ES-I3 (cell line): ENCODE measurements around the gene CST11.

ENCODE experiments used
- H3K36me3 ChIP-seq: 2 replicates; pipeline ENCODE4 v1.6.1; 2013; ENCODE audit warnings: mild to moderate bottlenecking, low read length, control low read depth, moderate library complexity; ENCODE audit not compliant: insufficient read depth
- H3K4me1 ChIP-seq: 2 replicates; pipeline ENCODE4 v1.6.1; 2013; ENCODE audit warnings: mild to moderate bottlenecking, control low read depth, low read length; ENCODE audit not compliant: insufficient read depth
- H3K9ac ChIP-seq: 2 replicates; pipeline ENCODE4 v1.6.1; 2013; ENCODE audit warnings: low read depth, mild to moderate bottlenecking, low read length, moderate library complexity
- H3K9me3 ChIP-seq: 2 replicates; pipeline ENCODE4 v1.6.1; 2013; ENCODE audit warnings: mild to moderate bottlenecking, low read length, moderate library complexity; ENCODE audit not compliant: control insufficient read depth, insufficient read depth

Gene CST11

GRCh38 chr20:23420943-23421931 lies 31.4 kb downstream of the CST11 start, which contains the start of gene NAPB:
Gene NAPB, minus strand, starts transcription at chr20:23421488. Its CDS starts 86 bp downstream, at chr20:23421402.
- H3K4me1 ChIP-seq, result no peaks in the 10 kb centered on the region
- no peaks in the 10 kb centered on the region for H3K36me3 ChIP-seq
- H3K9ac ChIP-seq, result peak within 1 kb of the TSS; percentile 82
- H3K9me3 ChIP-seq, result no peaks in the 10 kb centered on the region

DNA sequence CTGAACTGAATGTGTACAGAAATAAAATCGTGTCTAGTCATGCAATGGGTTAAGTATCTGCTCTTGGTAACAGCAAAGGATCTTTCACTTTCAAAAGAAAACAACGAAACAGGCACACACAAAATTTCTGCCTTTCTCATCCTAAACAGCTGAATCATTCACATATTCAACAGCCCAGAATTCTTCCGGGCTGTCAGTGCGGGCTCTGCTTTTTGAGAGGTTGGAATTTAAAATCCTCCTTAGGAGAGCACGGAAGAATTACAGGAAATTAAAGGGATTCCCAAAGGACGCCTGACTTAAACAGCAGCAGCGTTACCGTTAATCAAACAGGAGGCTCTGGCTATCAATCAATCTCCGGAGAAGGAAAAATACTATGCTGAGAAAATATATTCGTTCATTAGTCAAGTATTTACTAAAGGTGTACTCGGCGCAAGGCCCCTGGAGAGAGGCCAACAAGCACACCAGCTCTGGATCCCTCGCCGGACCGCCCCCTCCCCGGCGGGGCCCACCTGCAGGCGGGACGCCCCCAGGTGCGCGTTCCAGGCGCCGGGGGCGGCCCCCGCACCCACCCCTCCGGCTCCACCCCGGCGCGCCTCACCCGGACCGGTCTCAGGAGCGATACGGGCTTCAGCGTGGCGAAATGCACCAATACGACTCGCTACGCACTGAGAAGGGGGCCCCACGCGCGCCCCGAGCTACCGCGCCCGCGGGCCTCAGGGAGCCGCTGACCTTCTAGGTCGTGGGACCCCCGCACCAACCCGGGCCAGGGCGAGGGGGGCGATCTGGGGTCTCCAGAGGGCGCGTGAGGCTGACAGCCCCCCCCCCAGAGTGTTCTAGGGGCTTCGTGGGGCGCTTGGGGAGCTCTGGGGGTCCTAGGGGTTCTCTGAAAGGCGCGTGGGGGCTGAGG lies 32.4 kb downstream of the CST11 start:
- no peaks in the 10 kb centered on the region for H3K9me3 ChIP-seq
- H3K4me1 ChIP-seq, result no peaks in the 10 kb centered on the region
- peak overlapping the region; percentile 82 for H3K9ac ChIP-seq

DNA sequence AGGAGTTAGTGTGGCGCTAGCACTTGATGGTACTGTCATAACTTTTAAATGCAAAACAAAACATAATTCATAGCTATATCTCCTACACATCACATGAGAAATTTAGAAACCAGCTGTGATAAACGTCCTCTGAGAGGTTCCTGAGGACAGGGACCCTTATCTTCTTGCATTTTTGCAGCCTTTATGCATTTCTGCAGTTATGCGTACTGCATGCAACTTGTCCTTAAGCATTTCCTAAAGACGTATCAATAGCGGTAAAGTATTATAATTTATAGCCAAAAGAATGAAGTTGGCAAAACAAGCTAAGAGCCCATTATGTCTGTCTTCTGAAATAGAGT lies 33.0 kb downstream of the CST11 start:
- Histone ChIP-seq H3K4me1 (no peaks in the 10 kb centered on the region), H3K9ac (peak overlapping the region; percentile 82; the same call in 1 of the 2 replicates), H3K9me3 (no peaks in the 10 kb centered on the region), H3K36me3 (no peaks in the 10 kb centered on the region)

More for the DNA sequence above, 32.4 kb downstream of the CST11 start:
- H3K36me3 ChIP-seq, result no peaks in the 10 kb centered on the region

DNA sequence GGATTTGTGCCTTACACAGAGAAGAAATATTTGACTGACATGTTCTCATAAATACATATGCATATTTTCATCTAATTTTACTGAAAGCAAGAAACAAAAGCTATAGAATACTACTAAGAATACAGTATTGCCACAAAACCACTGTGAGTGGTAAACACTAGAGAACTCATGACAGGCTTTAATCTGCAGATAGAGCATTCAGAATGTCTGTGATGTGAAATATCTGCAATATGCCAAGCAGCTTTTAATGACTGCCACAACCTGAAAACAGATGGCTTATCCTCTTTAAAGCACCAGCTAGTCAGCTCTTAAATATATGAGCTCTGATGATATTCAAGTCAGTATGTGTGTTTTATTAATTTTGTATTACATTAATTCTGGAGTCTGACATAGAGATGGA lies 34.8 kb downstream of the CST11 start:
- H3K9ac ChIP-seq, result no peak overlapping the region
- H3K36me3 ChIP-seq, result no peaks in the 10 kb centered on the region
- H3K4me1 ChIP-seq, result no peaks in the 10 kb centered on the region
- no peaks in the 10 kb centered on the region for H3K9me3 ChIP-seq

DNA sequence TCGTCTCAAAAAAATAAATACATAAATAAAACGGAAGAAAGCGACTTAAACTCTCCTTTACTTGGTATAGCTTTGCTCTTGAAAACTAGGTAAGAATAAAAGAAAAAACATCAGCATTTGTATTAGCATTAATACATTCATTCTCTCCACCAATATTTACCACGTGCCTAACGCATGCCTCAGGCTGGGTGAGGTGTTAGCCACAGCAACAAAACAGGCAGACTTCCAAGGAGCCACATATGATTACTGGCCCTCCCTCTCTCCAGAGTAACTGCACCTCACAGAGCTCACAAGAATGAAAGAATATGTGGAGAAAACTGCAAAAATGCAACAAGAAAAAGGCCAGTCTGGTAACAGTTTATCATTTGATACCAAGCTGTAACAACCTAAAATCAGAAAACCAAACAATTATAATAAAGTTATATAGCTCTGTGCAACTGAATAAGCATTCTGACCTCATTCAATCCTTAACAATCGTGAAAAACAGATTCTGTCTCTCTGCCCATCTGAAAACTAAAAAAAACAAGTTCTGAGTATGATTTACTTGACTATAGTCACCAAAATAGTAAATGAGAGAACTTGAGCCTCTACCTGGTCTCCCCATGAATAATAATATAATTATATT lies 36.6 kb downstream of the CST11 start:
- Histone ChIP-seq H3K9ac (no peak overlapping the region), H3K9me3 (no peaks in the 10 kb centered on the region), H3K4me1 (no peaks in the 10 kb centered on the region), H3K36me3 (no peaks in the 10 kb centered on the region)

- H3K36me3 ChIP-seq, result no peaks in the 10 kb centered on the region
- no peaks in the 10 kb centered on the region for H3K4me1 ChIP-seq
- no peaks in the 10 kb centered on the region for H3K9me3 ChIP-seq
- H3K9ac ChIP-seq, result no peak overlapping the region
These were observed 37.1 kb downstream of the CST11 start for GRCh38 chr20:23415555-23415954.

GRCh38 chr20:23414526-23415188 lies 38.0 kb downstream of the CST11 start:
- H3K9ac ChIP-seq, result no peak overlapping the region
- H3K9me3 ChIP-seq, result no peaks in the 10 kb centered on the region
- H3K4me1 ChIP-seq, result peaks cover 5% of the 10 kb centered on the region; the same call in 1 of the 2 replicates
- H3K36me3 ChIP-seq, result no peaks in the 10 kb centered on the region

DNA sequence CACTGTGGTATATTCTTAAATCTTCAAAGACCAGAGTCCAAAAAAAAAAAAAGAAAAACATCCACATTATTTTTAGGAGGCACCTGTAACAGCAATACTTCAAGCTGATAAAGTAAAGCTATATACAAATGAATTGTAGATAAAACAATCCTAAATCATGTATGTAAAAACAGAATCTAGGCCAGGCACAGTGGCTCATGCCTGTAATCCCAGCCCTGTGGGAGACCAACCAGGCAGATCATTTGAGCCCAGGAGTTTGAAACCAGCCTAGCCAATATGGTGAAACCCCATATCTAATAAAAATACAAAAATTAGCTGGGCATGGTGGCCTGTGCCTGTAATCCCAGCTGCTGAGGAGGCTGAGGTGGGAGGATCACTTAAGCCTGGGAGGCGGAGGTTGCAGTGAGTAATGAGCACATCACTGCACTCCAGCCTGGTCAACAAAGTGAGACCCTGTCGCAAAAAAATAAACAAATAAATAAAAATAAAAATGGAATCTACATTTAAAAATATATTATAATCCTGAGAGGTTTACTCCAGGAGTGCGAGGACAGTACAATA lies 38.7 kb downstream of the CST11 start:
- no peak overlapping the region for H3K9ac ChIP-seq
- H3K9me3 ChIP-seq, result no peaks in the 10 kb centered on the region
- H3K36me3 ChIP-seq, result no peaks in the 10 kb centered on the region
- H3K4me1 ChIP-seq, result peaks cover 6% of the 10 kb centered on the region; the same call in 1 of the 2 replicates

DNA sequence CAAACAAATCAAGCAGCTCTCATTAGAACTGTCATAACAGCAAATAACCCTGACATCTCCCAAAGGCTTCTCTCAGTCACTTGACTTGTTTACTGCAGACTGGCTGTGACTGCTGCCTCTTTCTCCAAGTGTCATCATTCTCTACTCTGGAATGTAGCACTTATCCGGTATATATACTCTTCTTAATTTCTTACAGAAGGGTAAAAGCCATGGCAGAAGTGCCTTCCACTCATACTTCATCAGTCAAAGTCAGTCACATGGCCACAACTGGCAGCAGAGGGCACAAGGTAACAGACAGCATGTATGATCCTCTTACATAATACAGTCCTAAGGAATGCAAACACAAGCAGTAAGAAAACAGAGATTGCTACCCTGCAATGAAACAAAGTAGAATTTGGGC lies 40.6 kb downstream of the CST11 start:
- peaks cover 6% of the 10 kb centered on the region; the same call in 1 of the 2 replicates for H3K4me1 ChIP-seq
- no peak overlapping the region for H3K9ac ChIP-seq
- peaks cover 4% of the 10 kb centered on the region; the same call in 1 of the 2 replicates for H3K36me3 ChIP-seq
- H3K9me3 ChIP-seq, result no peaks in the 10 kb centered on the region

GRCh38 chr20:23410916-23411695 lies 41.6 kb downstream of the CST11 start:
- Histone ChIP-seq H3K4me1 (peaks cover 6% of the 10 kb centered on the region; the same call in 1 of the 2 replicates), H3K36me3 (peaks cover 4% of the 10 kb centered on the region; the same call in 1 of the 2 replicates), H3K9ac (no peak overlapping the region), H3K9me3 (no peaks in the 10 kb centered on the region)

DNA sequence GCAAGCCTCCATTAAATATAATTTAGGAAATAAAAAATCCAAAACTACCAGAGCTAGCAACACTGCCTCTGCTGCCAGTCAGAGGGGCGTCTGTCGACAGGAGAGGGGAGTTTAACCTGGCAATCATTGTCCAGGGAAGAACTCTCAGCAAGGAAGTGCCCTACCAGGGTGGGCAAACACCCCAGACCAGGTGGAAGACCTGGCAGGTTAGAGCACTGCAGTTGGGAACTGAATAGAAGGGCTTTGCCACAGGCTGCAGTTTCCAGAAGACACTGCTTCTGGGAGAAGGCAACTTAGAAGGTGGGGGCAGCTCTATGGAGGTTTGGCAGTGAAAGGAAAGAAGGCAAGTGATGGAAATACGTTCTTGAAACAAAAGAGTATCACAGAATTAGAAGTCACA lies 42.9 kb downstream of the CST11 start:
- Histone ChIP-seq H3K4me1 (peaks cover 6% of the 10 kb centered on the region; the same call in 1 of the 2 replicates), H3K36me3 (peaks cover 4% of the 10 kb centered on the region; the same call in 1 of the 2 replicates), H3K9ac (no peak overlapping the region), H3K9me3 (no peaks in the 10 kb centered on the region)

DNA sequence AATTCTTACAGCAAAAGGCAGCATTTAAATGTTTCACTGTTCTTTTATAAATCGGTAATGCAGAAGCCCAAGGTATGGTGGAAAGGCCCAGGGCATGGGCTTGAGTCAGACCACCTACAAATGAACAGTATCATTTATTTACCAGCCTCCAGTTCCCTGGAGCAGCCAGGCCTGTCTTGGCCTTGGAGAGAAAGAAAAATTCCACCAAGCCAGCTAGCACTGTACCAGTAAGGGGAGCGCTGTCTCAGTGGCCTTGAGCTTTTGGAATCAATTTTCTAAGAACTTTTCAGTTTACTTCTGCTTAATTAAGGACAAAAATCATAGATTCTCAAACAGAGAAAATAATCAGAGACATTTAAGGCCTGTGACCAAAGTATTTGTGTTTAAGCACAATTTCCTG lies 43.7 kb downstream of the CST11 start:
- Histone ChIP-seq H3K4me1 (peaks cover 6% of the 10 kb centered on the region; the same call in 1 of the 2 replicates), H3K9ac (no peak overlapping the region), H3K36me3 (peaks cover 4% of the 10 kb centered on the region; the same call in 1 of the 2 replicates), H3K9me3 (no peaks in the 10 kb centered on the region)
